Stimulated activated CD8-positive, alpha-beta memory T cell treated with anti-CD3 and anti-CD28 coated beads, Interleukin-2, amount 100 ng/mL, for 48 hours (primary cell): Measurements from ENCODE around the gene UQCRC1.
"Not testable (repeated sequence)": the region's sequence is repeated elsewhere in the genome, so short reads cannot be mapped to it uniquely, and the experiment has no call there.

Experiments
- DNase-seq, 2 donors: peaks; one replicate each; pipeline ENCODE4 v3.0.0-alpha.2; 2020; ENCODE audit warnings: low read depth in 2 of 2

UQCRC1 gene

GRCh38 chr3:48555231-48555948, 54.1 kb downstream of the UQCRC1 start:
- DNase-seq: no peak

DNA sequence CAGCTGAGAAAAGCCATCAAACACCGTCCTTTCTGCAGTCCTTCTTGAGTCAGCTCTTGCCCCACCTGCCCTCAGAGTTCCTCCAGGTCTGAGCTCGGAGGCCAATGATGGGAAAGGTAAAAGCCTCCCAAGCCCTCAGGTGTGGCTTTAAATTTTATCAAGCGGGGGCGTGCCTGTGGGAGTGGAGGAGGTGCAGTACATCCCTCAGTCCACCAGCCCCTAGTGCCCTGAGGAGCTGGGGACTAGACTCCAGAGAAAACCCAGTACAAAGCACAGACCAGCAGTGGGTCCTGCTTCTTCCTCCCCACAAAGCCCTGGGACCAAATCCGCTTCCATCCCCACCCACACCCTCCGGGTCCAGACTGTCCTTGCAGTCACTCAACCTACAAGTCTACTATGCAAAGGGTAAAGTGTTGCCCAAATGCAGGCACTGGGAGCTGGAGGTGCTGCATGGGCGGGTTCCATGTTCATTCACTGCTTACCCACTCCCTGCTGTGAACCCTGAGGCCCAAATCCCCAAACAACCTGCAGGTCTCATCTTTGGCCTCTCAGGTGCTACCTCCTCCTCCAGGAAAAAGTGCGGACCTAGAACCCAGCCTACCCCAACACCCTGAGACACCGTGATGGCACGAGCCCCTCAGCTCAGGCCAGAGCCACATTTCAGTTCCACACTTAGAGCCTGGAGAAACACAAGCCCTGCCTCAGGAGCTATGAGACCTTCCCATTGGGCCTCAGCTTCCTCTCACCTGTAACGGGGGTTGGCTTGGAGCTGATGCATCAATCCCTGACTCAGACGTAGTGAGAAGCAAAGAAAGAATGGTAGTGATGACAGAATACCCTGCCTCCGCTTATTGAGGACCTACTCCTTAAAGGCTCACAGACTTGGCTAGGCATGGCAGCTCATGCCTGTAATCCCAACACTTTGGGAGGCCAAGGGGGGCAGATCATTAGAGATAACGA, 55.3 kb downstream of the UQCRC1 start:
- no peak for DNase-seq

- DNase-seq: no peak
Observed at GRCh38 chr3:48553361-48553760, 56.1 kb downstream of the UQCRC1 start.

GRCh38 chr3:48552111-48552951, 57.1 kb downstream of the UQCRC1 start:
- no peak for DNase-seq

DNA sequence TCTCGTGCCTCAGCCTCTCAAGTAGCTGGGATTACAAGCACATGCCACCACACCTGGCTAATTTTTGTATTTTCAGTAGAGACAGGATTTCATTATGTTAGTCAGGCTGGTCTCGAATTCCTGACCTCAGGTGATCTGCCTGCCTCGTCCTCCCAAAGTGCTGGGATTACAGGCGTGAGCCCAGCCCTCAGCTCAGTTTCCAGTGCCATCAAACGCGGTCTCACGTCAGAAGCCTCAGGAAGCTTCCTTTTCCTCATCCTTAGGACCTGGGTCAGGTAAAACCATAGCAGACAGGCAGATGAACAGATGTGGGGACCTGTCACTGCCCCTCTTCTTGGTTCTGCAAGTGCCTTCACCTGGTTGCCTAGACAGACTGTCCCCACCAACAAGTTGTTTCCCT, 57.8 kb downstream of the UQCRC1 start:
- DNase-seq: not testable (repeated sequence)
